OCI-LY7 (cell line): ENCODE results near the gene FOXL1. TPM values are rescaled to one million over a fixed set of nuclear protein-coding genes. Genes with fewer than 3 reads are reported as not detected.

Experiments
- BruUV-seq: library from RNA; stranded (reverse); fragments of 400-500 nt; replicated peaks from 2 replicates; lab custom pipeline; 2021; lab: Mats Ljungman, UMichigan
- CTCF ChIA-PET: fragments of 300-600 bp; sonication (Branson Sonifier 250); formaldehyde crosslinking; loops from one replicate; lab custom pipeline; 2022; ENCODE audit warnings: antibody characterized with exemption; ENCODE audit not compliant: unreplicated experiment; lab: Charles Lee
- POLR2A ChIA-PET: fragments of 300-600 bp; sonication (Branson Sonifier 250); formaldehyde crosslinking; loops from one replicate; lab custom pipeline; 2022; ENCODE audit warnings: antibody characterized with exemption; lab: Charles Lee
- DNase-seq: peaks from one replicate; pipeline ENCODE4 v3.0.0-alpha.2; 2015; ENCODE audit warnings: low spot score
- H2AFZ ChIP-seq: fragments of 200-600 bp; sonication (generic), shearing (Covaris generic); 2 replicates; pipeline ENCODE4 v1.6.1; 2014; ENCODE audit warnings: mild to moderate bottlenecking, antibody characterized with exemption, low read length, moderate library complexity
- H3K27ac ChIP-seq: fragments of 200-600 bp; sonication (generic); 2 replicates; pipeline ENCODE4 v1.5.1; 2014; ENCODE audit warnings: mixed run types, low read depth, mild to moderate bottlenecking, moderate library complexity, low read length, inconsistent platforms; ENCODE audit not compliant: poor library complexity, severe bottlenecking
- H3K36me3 ChIP-seq: fragments of 200-600 bp; sonication (generic); 2 replicates; pipeline ENCODE4 v1.6.1; 2014; ENCODE audit warnings: mild to moderate bottlenecking, antibody characterized with exemption, low read length, moderate library complexity, mixed read lengths; ENCODE audit not compliant: insufficient read depth
- H3K4me1 ChIP-seq: fragments of 200-600 bp; sonication (generic); 2 replicates; pipeline ENCODE4 v1.5.1; 2014; ENCODE audit warnings: mild to moderate bottlenecking, low read length; ENCODE audit not compliant: insufficient read depth, poor library complexity, severe bottlenecking
- H3K4me2 ChIP-seq: fragments of 200-600 bp; sonication (generic); 2 replicates; pipeline ENCODE4 v1.6.1; 2014; ENCODE audit warnings: mild to moderate bottlenecking, low read length
- H3K4me3 ChIP-seq: fragments of 200-600 bp; sonication (generic); 2 replicates; pipeline ENCODE4 v1.5.1; 2014; ENCODE audit warnings: mild to moderate bottlenecking, low read depth, low read length; ENCODE audit not compliant: poor library complexity, severe bottlenecking
- H3K79me2 ChIP-seq: fragments of 200-600 bp; sonication (generic); 2 replicates; pipeline ENCODE4 v1.6.1; 2016; ENCODE audit warnings: low read depth, mild to moderate bottlenecking, low read length, moderate library complexity, mixed read lengths; ENCODE audit not compliant: insufficient read depth
- H3K9me2 ChIP-seq: fragments of 200-600 bp; sonication (generic); 2 replicates; pipeline ENCODE4 v1.6.1; 2016; ENCODE audit warnings: mild to moderate bottlenecking, low read length, mixed read lengths; ENCODE audit not compliant: insufficient read depth
- H3K9me3 ChIP-seq: fragments of 200-600 bp; sonication (generic); 2 replicates; pipeline ENCODE4 v1.6.1; 2014; ENCODE audit warnings: mild to moderate bottlenecking, mixed run types, low read length, mixed read lengths
- H4K20me1 ChIP-seq: fragments of 200-600 bp; sonication (generic); 2 replicates; pipeline ENCODE4 v1.6.1; 2014; ENCODE audit warnings: mild to moderate bottlenecking, antibody characterized with exemption, low read length, moderate library complexity, mixed read lengths; ENCODE audit not compliant: insufficient read depth
- EZH2phosphoT487 ChIP-seq: fragments of 200-600 bp; sonication (generic); IDR thresholded peaks from 2 replicates; pipeline ENCODE4 v1.6.1; 2018; ENCODE audit warnings: low read depth, borderline replicate concordance, mild to moderate bottlenecking, mixed run types, antibody characterized with exemption, low read length, moderate library complexity, mixed read lengths
- intact Hi-C: fragments of 100-400 bp; cut with micrococcal nuclease; formaldehyde crosslinking; loops from one replicate; pipeline ENCODE4 v1.10.0; 2022; ENCODE audit not compliant: unreplicated experiment
- total RNA-seq, 2 experiments: library from RNA; depleted of rRNA in 1 of 2; stranded (reverse); fragments of >200 nt in 1 of 2; shearing (Covaris generic) in 1 of 2; gene quantifications; 2 replicates each; pipeline ENCODE4 v1.2.3, GENCODE V29; 2014 to 2022
- TF ChIP-seq, protein P1 (sequence below): fragments of 200-600 bp; sonication (generic); conservative IDR thresholded peaks from 2 replicates; pipeline ENCODE4 v1.5.1; 2014; ENCODE audit warnings: mild to moderate bottlenecking, antibody characterized with exemption, low read length, moderate library complexity, mixed read lengths

The FOXL1 gene
- total RNA-seq, 2 experiments from 2014 or later = 1.7 to 1.8 TPM

DNA sequence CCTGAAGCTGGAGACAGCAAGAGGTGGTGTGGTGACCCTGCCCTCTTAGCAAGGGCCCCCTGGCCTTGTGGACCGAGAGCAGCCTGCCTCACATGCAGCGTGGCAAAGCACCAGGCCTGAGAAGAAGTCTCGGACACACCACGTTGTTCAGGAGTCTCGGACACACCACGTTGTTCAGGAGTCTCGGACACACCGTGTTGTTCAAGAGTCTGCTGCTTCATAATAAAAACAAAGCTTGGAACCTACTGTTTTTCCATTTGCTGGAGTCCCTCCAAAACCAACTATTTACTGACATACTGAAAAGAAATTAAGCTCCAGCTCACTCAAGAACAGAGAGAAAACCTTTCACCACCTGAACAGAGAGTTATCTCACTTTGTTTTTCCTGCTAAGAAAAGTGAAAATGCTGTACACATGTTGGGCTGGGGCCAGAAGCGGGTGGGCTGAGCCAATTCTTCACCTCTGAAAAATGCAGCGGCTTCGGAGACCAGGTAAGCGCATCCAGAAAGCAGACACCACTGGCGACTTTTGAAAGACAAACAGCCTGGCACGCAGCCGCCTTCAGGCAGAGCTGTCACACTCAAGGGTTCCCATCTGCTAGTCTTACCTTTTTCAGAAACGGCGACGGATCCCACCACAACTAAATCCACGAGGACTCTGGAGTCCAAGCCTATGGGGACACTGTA lies 32.3 kb upstream of the FOXL1 start:
- Histone ChIP-seq H3K36me3 (peaks cover 10% of the 10 kb centered on the region), H3K4me2 (no peak overlapping the region), H2AFZ (no peak overlapping the region), H3K4me1 (peaks cover 9% of the 10 kb centered on the region), H3K27ac (no peak overlapping the region), H3K79me2 (no peaks in the 10 kb centered on the region), H3K9me2 (no peaks in the 10 kb centered on the region), H4K20me1 (no peaks in the 10 kb centered on the region), H3K9me3 (no peaks in the 10 kb centered on the region), H3K4me3 (no peak overlapping the region)
- ChIA-PET POLR2A (interaction anchor here (0.5 kb wide), 1 partner anchor 783 kb away, joined by 3 read pairs; no protein-coding TSS in a partner anchor), CTCF (no interaction called here)
- DNase-seq = no peak
- no peak for TF ChIP-seq EZH2phosphoT487
- TF ChIP-seq, protein P1, sequence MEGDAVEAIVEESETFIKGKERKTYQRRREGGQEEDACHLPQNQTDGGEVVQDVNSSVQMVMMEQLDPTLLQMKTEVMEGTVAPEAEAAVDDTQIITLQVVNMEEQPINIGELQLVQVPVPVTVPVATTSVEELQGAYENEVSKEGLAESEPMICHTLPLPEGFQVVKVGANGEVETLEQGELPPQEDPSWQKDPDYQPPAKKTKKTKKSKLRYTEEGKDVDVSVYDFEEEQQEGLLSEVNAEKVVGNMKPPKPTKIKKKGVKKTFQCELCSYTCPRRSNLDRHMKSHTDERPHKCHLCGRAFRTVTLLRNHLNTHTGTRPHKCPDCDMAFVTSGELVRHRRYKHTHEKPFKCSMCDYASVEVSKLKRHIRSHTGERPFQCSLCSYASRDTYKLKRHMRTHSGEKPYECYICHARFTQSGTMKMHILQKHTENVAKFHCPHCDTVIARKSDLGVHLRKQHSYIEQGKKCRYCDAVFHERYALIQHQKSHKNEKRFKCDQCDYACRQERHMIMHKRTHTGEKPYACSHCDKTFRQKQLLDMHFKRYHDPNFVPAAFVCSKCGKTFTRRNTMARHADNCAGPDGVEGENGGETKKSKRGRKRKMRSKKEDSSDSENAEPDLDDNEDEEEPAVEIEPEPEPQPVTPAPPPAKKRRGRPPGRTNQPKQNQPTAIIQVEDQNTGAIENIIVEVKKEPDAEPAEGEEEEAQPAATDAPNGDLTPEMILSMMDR = no peak
- intact Hi-C loops = no loop called here
- no TSS peak for BruUV-seq

DNA sequence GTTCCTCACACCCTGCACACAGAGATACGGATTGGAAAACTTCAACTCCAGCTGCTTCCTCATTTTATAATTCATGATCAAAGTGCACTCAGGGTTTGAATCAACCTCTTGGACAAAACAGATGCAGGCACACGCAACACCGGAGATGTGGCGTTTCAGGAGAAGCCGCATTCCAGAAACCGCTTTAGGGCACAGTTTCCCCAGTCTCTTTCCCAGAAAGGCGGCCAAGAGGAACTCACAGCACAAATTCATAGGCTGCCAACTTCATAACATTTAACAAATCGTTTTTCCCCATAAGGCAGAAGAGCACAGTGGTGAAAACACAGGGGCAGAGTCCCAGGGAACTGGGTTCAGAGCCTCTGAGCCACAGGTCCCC lies 31.7 kb upstream of the FOXL1 start:
- BruUV-seq = no TSS peak
- H3K79me2 ChIP-seq = no peaks in the 10 kb centered on the region

More for the DNA sequence above, 31.7 kb upstream of the FOXL1 start:
- Histone ChIP-seq H3K4me1 (peaks cover 5% of the 10 kb centered on the region), H3K27ac (no peak overlapping the region), H3K36me3 (peaks cover 5% of the 10 kb centered on the region), H3K9me2 (no peaks in the 10 kb centered on the region), H3K4me2 (no peak overlapping the region), H4K20me1 (no peaks in the 10 kb centered on the region), H3K9me3 (no peaks in the 10 kb centered on the region), H2AFZ (no peak overlapping the region), H3K4me3 (no peak overlapping the region)
- no peak for DNase-seq
- TF ChIP-seq, protein P1 = no peak
- TF ChIP-seq EZH2phosphoT487 = no peak
- ChIA-PET CTCF (no interaction called here), POLR2A (interaction anchor here (0.5 kb wide), 1 partner anchor 783 kb away, joined by 3 read pairs; no protein-coding TSS in a partner anchor)
- intact Hi-C loops = no loop called here
